ENCODE results near the gene GCK. TPM values are rescaled to one million over a fixed set of nuclear protein-coding genes. Genes with fewer than 3 reads are reported as not detected.

The GCK gene
- total RNA-seq, 1 experiment from 2014 or later: not detected

DNA sequence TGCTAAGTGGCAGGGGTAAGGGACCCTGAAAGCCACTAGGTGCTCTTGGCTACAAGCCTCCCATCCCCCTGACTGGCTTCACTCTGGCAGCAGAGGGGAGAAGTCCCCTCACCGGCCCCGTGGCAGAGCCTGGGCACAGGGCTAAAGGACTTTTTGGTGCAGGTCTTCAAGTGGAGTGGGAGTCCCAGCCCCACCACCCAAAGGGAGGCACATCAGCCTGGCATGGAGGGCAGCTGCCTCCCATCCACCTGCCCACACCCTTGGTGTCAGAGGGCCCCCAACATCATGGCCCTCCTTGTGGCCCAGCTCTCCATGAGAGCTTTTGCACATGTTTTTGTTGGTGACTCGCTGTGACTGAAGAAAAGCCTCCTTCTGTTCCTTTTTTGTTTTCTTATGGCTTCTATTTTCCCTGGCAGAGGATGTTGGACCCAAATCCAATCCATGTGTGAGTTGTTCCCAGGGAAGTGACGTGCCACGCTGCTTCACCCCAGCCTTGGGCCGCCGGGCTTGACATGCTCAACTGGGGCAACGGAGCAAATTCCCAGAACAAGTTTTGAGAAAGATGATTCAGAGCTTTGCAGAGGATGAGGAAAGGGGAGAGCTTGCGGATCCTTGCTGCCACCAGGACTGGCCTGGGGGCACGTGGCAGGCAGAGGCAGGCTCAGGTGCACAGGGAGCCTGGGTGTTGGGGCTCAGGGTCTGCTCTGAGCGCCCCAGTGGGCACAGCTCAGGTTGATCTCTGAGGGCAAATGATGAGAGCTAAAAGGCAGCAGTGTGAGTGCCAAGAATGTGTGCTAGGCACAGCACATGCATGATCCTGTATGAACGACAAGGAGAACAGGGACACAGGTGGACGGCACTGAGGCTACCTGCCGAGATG, 87.0 kb downstream of the GCK start:
- no peaks in the 10 kb centered on the region for H3K9me3 ChIP-seq
- peak; percentile 63 for DNase-seq
- no peaks in the 10 kb centered on the region for H3K27me3 ChIP-seq
- no peak overlapping the region for H3K4me3 ChIP-seq
- peaks cover 13% of the 10 kb centered on the region for H3K36me3 ChIP-seq

DNA sequence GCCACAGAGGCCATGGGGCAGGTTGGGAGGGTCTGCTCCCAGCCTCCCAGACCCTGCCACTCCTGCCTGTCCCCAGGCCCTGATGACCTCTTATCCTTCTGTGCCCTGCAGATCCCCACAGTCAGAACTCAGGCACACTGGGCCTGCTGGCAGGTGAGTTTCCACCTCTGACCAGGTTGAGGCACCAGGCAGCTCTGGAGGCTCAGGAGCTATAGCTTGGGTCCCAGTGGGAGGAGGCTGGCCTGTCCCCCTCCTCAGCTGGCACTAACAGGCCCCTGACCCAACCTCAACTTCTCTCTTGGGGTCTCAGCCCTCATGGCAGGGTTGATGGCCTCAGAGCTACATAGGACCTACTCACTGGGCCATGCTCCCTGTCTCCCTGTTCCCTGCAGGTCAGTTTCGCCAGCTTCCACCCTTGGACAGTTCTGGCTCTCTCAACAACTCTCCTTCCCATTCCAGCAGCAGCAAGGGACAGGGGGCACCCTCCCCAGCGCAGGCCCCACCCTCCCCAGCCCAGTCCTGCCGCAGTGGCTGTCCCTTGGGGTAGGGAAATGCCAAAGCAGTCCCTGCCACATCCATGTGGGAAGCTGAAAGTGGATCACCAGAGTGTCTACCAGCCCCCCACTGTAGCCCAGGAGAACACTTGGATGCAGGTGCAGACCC, 87.8 kb downstream of the GCK start:
- H3K4me3 ChIP-seq: no peak overlapping the region
- no peak for DNase-seq
- no peaks in the 10 kb centered on the region for H3K9me3 ChIP-seq
- H3K36me3 ChIP-seq: peaks cover 8% of the 10 kb centered on the region
- H3K27me3 ChIP-seq: no peaks in the 10 kb centered on the region

DNA sequence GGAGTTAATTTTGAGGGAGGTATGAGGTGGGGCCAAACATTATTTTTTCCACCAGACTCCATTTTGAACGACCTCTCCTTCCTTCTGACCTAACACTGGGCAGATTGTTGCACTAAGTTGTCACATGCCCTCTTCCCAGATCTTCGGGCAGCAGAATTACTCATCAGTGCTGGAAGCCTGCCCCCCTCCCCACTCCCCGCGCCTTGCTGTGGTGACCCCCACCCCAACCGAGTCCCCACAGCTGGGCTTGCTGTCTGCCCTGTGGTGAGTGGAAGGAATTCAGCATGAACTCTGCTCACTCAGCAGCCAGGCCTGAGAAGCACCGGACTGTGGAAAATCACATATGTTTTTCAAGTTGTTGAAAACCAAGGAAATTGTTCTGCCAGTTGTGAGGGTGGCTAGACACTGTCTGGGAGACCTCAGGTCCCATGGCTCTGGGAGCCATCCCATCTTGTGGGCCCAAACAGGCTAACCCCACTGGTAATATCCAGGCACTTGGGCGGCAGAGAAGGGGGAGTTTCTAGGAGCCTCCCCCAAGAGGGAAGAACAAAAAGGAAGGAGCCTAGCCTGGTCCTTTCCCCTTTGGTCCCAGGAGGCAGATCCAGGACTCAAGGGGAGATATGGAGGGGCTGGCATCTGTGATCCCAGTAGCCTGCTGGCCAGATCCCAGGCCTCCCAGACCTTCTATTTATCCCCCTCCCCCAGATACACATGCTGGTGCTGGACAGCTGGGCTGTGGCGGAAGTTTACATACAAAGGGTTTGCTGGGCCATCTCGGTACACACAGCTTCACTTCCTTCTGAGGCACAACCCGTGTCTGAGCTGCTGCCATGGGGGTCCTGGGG, 88.6 kb downstream of the GCK start:
- Histone ChIP-seq H3K4me3 (no peak overlapping the region), H3K9me3 (no peaks in the 10 kb centered on the region), H3K36me3 (peaks cover under 1% of the 10 kb centered on the region), H3K27me3 (no peaks in the 10 kb centered on the region)
- DNase-seq: peak; percentile 58

DNA sequence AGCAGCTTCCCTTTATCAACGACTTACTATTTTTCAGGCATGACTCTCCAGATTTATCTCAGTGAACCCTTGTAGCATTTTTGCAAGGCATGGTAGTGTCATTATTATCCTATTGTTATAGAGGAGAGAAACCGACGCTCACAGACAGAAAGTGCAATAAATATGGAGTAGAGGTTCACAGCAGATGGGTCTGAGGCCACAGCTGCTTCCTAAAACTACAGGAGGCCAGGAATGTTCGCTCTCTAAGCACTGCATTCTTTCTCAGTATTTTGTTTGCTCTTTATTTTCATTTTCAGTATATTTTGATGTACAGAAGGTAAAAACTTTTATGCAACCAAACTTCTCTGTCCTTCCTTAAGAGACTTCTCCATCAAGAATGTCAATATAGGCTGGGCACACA, 89.6 kb downstream of the GCK start:
- no peak overlapping the region for H3K4me3 ChIP-seq
- H3K36me3 ChIP-seq: no peaks in the 10 kb centered on the region
- H3K27me3 ChIP-seq: no peaks in the 10 kb centered on the region
- no peaks in the 10 kb centered on the region for H3K9me3 ChIP-seq
- DNase-seq: no peak

DNA sequence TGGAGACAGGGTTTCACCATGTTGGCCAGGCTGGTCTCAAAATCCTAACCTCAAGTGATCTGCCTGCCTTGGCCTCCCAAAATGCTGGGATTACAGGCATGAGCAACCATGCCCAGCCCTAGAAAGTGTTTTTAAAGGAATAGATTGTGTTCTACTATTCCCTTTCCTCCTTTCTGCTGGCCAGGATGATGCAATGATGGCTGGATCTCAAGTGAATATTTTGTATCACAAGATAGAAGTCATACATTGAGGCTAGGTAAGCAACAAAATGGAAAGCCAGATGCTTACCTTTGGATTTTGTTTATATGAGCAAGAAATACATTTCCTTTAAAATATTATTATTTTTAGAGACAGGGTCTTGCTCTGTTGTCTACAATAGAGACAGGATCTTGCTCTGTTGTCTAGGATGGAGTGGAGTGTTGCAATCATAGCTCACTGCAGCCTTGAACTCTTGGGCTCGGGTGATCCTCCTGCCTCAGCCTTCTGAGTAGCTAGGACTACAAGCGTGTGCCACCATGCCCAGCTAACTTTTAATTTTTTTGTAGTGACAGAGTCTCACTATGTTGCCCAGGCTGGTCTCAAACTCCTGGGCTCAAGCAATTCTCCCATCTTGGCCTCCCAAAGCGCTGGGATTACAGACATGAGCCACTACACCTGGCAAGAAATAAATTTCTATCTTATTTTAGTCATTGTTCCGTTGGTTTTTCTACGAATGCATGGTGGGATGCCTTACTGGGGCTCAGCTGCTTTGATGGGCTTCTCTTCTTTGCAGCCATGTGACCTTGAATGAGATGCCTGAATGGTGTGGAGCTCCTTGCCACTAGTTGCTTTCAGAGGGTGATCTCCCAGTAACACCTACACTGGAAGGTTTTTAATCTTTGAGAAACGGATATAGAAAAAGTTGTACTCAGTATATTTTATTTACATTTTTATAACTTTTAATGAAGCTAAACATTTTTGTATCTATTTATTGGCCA, 90.9 kb downstream of the GCK start:
- DNase-seq: no peak
- H3K27me3 ChIP-seq: no peaks in the 10 kb centered on the region
- H3K4me3 ChIP-seq: no peak overlapping the region
- H3K36me3 ChIP-seq: no peaks in the 10 kb centered on the region
- no peaks in the 10 kb centered on the region for H3K9me3 ChIP-seq

DNA sequence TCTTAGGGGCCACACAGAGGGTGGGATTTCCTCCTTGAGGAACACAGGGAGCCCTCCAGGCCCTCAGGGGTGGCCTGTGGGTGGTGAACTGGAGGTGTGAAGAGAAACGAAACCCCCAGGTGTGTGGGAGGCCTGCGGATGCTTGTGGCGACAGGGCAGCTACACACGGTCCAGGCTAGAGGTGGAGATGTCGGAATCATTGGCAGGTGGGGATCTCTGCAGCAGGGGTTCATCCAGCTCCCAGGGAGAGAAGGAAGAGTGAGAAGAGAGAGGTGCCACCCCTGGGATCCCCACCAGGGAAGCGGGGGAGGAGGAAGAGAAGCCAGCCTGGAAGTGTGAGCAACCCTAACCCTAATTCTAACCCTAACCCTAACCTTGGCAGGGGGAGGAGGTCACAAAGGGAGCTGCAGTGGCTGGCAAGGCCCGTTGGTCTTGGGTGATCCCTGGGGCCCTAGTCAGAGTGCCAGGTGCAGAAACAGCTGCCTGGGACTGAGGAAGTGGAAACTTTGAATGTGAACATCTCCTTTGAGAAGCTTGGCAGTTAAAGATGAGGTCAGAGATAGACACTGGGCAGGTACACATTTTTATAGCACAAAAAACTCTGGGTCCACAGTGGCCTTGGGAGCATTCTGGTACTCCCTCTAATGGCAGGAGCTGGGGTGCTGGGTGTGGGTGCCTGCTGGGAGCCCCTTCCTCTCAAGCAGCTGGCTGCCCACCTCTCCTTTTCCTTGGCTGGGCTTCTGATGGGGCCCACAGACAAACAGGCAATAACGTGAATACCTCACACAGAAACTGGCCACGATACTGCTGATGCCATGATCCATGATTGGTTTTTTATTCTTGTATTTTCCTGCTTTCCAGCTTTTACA, 91.9 kb downstream of the GCK start:
- no peak overlapping the region for H3K4me3 ChIP-seq
- H3K36me3 ChIP-seq: no peaks in the 10 kb centered on the region
- no peaks in the 10 kb centered on the region for H3K27me3 ChIP-seq
- DNase-seq: no peak
- no peaks in the 10 kb centered on the region for H3K9me3 ChIP-seq

DNA sequence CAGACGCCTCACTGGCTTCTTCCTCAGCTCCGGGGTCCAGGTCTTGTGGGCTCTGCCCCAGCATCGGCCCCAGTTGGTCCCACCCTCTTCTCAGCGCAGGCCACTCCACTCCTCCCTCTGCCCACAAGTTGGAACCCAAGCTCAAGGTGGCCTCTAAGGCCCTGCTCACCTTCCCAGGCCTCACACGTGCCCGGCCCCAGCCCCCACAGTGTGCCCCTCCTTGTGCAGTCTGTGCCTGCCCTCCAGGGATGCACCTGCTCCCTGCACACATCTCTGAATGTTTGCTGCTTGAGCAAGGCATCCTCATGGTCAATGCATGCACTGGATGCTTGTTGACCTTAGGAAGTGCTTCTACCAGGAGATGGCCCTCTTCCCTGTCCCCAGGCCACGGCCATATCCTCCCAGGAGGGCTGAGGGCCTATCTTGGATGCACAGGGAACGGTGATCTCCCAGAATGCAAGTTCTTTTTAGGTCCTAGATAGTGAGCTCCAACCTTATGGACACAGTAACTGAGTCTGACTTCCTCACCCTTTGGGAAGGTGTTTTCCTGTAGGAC, 92.8 kb downstream of the GCK start:
- Histone ChIP-seq H3K36me3 (no peaks in the 10 kb centered on the region), H3K4me3 (no peak overlapping the region), H3K9me3 (no peaks in the 10 kb centered on the region), H3K27me3 (no peaks in the 10 kb centered on the region)
- no peak for DNase-seq

DNA sequence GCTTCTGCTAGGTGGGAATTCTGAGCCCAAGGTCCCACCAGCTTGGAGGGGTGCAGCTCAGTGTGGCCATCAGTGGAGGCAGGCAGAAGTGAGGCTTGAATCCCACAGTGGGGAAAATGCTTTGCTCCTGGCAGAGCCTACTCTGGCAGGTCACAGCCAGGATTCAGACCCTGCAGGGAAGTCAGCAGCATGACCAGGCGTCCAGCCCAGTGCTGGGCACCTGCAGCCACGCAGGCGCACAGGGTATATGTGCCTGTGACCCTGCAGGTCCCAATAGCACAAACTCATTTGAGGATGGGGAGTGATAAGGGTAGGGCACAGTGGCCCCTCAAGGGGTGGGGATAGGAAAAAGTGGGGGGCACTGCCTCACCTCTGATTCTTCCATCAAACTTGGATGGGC, 93.5 kb downstream of the GCK start:
- H3K4me3 ChIP-seq: no peak overlapping the region
- H3K36me3 ChIP-seq: no peaks in the 10 kb centered on the region
- no peak for DNase-seq
- no peaks in the 10 kb centered on the region for H3K27me3 ChIP-seq
- H3K9me3 ChIP-seq: no peaks in the 10 kb centered on the region

DNA sequence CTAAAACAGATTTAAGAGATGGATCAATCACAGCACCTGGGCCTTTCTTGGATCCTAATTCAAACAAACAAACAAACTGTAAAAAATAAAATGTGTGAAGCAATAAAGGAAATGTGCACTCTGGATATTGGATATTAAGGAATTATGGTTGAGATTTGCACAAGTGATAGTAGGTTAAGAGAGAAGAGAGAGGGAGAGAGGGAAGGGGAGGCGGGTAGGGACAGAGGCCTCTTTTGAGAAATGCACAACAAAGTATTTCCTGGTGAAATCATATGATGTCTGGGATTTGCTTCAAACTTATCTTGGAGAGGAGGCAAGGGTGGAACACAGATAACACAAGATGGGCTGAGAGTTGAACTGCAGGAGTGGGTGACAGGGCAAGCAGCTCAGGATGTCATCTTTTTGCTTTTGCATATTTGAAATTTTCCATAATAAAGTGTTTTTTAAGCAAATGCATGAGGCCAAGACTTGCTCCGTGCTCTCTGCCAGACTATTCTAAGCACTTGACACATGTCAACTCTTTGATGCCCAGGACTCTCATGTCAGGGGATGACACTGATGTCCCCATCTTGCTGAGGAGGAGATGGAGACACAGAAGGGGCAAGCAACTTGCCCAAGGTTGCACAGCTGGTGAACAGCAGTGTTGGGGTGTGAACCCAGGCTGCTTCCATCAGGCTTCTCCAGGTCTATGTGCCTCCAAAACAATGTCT, 94.2 kb downstream of the GCK start:
- Histone ChIP-seq H3K4me3 (no peak overlapping the region), H3K36me3 (no peaks in the 10 kb centered on the region), H3K9me3 (no peaks in the 10 kb centered on the region), H3K27me3 (no peaks in the 10 kb centered on the region)
- no peak for DNase-seq

DNA sequence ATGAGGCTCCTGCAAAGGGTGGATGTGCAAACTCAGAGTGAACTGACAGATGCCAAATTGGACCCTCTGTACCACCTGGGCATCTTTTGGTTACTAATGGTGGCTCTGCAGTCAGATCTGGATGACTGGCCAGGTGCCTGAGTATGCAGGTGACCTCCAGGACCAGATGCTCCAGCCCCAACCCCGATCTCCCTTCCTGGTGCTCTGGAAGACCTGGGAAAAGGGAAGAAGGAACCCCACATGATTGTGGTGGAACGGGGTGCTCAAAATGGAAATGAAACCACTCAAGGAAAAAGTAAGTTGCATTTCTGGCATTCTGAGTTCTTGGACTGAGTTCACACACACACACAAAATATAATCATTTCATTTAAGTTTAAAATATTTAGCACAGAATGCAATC, 94.9 kb downstream of the GCK start:
- H3K9me3 ChIP-seq: no peaks in the 10 kb centered on the region
- no peak for DNase-seq
- no peaks in the 10 kb centered on the region for H3K27me3 ChIP-seq
- no peaks in the 10 kb centered on the region for H3K36me3 ChIP-seq
- no peak overlapping the region for H3K4me3 ChIP-seq

Other genes starting within 250 kb of the GCK start
- gene SPDYE1, start 191.5 kb downstream of the GCK start, total RNA-seq (2014; rRNA removed; shearing (Covaris generic); ENCODE audit: low replicate concordance): not detected in 2 replicates
- gene DBNL, start 144.7 kb downstream of the GCK start, total RNA-seq (2014; rRNA removed; shearing (Covaris generic); ENCODE audit: low replicate concordance): 103 and 166 TPM in 2 replicates
- not detected in 2 replicates for gene PGAM2, start 123.9 kb downstream of the GCK start, total RNA-seq (2014; rRNA removed; shearing (Covaris generic); ENCODE audit: low replicate concordance)
- gene POLM, start 106.9 kb downstream of the GCK start, total RNA-seq (2014; rRNA removed; shearing (Covaris generic); ENCODE audit: low replicate concordance): 9.4 and 10.8 TPM in 2 replicates
- 36.8 and 45.8 TPM in 2 replicates for gene AEBP1, start 85.1 kb downstream of the GCK start, total RNA-seq (2014; rRNA removed; shearing (Covaris generic); ENCODE audit: low replicate concordance)
- gene POLD2, start 65.9 kb downstream of the GCK start, total RNA-seq (2014; rRNA removed; shearing (Covaris generic); ENCODE audit: low replicate concordance): 146 and 186 TPM in 2 replicates
- not detected in 2 replicates for gene MYL7, start 48.1 kb downstream of the GCK start, total RNA-seq (2014; rRNA removed; shearing (Covaris generic); ENCODE audit: low replicate concordance)
- 121 and 140 TPM in 2 replicates for gene YKT6, start 11.5 kb upstream of the GCK start, total RNA-seq (2014; rRNA removed; shearing (Covaris generic); ENCODE audit: low replicate concordance)
- 0.54 and 2.0 TPM in 2 replicates for gene CAMK2B, start 136.2 kb upstream of the GCK start, total RNA-seq (2014; rRNA removed; shearing (Covaris generic); ENCODE audit: low replicate concordance)

Data from MG63 (cell line).